H9 (cell line): ENCODE results near the gene DTHD1. TPM values are rescaled to one million over a fixed set of nuclear protein-coding genes. Genes with fewer than 3 reads are reported as not detected.
A peak's percentile ranks its signal among the peaks of the same experiment; 100 is the strongest.

Source experiments
- DNase-seq: peaks from one replicate; pipeline ENCODE4 v3.0.0-alpha.2; 2017
- H2AFZ ChIP-seq: one replicate; pipeline ENCODE4 v1.6.1; 2013; ENCODE audit warnings: mild to moderate bottlenecking, low read length, control low read depth, moderate library complexity
- H2AK5ac ChIP-seq: 2 replicates; pipeline ENCODE4 v1.6.1; 2013; ENCODE audit warnings: low read length, control low read depth, mixed read lengths; ENCODE audit not compliant: insufficient read length
- H2BK120ac ChIP-seq: one replicate; pipeline ENCODE4 v1.6.1; 2013; ENCODE audit warnings: low read depth, mild to moderate bottlenecking, low read length, control low read depth, inconsistent platforms; ENCODE audit not compliant: poor library complexity, severe bottlenecking
- H2BK12ac ChIP-seq: 2 replicates; pipeline ENCODE4 v1.6.1; 2013; ENCODE audit warnings: low read length, control low read depth, mixed read lengths, low read depth; ENCODE audit not compliant: insufficient read length
- H2BK15ac ChIP-seq: 2 replicates; pipeline ENCODE4 v1.6.1; 2013; ENCODE audit warnings: low read depth, low read length, control low read depth
- H2BK20ac ChIP-seq: one replicate; pipeline ENCODE4 v1.6.1; 2013; ENCODE audit warnings: low read depth, mild to moderate bottlenecking, low read length, control low read depth, inconsistent platforms; ENCODE audit not compliant: poor library complexity, severe bottlenecking
- H2BK5ac ChIP-seq: 2 replicates; pipeline ENCODE4 v1.6.1; 2013; ENCODE audit warnings: low read length, control low read depth, mixed read lengths; ENCODE audit not compliant: insufficient read length
- H3K14ac ChIP-seq: 2 replicates; pipeline ENCODE4 v1.6.1; 2013; ENCODE audit warnings: low read length, control low read depth; ENCODE audit not compliant: insufficient read depth
- H3K18ac ChIP-seq: 2 replicates; pipeline ENCODE4 v1.6.1; 2013; ENCODE audit warnings: low read depth, mild to moderate bottlenecking, mixed read lengths, low read length, control low read depth; ENCODE audit not compliant: insufficient read length
- H3K23ac ChIP-seq: 2 replicates; pipeline ENCODE4 v1.6.1; 2013; ENCODE audit warnings: low read length, control low read depth, mixed read lengths, low read depth; ENCODE audit not compliant: insufficient read length
- H3K23me2 ChIP-seq: 2 replicates; pipeline ENCODE4 v1.6.1; 2013; ENCODE audit warnings: low read depth, mild to moderate bottlenecking, mixed read lengths, low read length, control low read depth; ENCODE audit not compliant: insufficient read length, poor library complexity, severe bottlenecking
- H3K27ac ChIP-seq: 2 replicates; pipeline ENCODE4 v1.5.1; 2013; ENCODE audit warnings: low read length, control low read depth, mixed read lengths, low read depth; ENCODE audit not compliant: insufficient read length
- H3K27me3 ChIP-seq: 2 replicates; pipeline ENCODE4 v1.6.1; 2013; ENCODE audit warnings: low read length, control low read depth, inconsistent platforms; ENCODE audit not compliant: insufficient read depth
- H3K4ac ChIP-seq: 2 replicates; pipeline ENCODE4 v1.6.1; 2013; ENCODE audit warnings: low read depth, mild to moderate bottlenecking, control low read depth, inconsistent platforms, low read length, moderate library complexity
- H3K4me1 ChIP-seq: 2 replicates; pipeline ENCODE4 v1.6.1; 2013; ENCODE audit warnings: low read length, control low read depth, inconsistent platforms; ENCODE audit not compliant: insufficient read depth
- H3K4me2 ChIP-seq: 2 replicates; pipeline ENCODE4 v1.6.1; 2013; ENCODE audit warnings: low read length, control low read depth, mixed read lengths; ENCODE audit not compliant: insufficient read length, insufficient read depth
- H3K56ac ChIP-seq: 2 replicates; pipeline ENCODE4 v1.6.1; 2013; ENCODE audit warnings: low read depth, mild to moderate bottlenecking, mixed read lengths, low read length, control low read depth; ENCODE audit not compliant: insufficient read length
- H3K79me1 ChIP-seq: 2 replicates; pipeline ENCODE4 v1.6.1; 2013; ENCODE audit warnings: low read depth, mild to moderate bottlenecking, moderate library complexity, low read length, control low read depth, inconsistent platforms; ENCODE audit not compliant: insufficient read depth, poor library complexity, severe bottlenecking
- H3K79me2 ChIP-seq: 2 replicates; pipeline ENCODE4 v1.6.1; 2013; ENCODE audit warnings: low read length, control low read depth, inconsistent platforms; ENCODE audit not compliant: insufficient read depth
- H3K9ac ChIP-seq: 2 replicates; pipeline ENCODE4 v1.6.1; 2013; ENCODE audit warnings: low read length, control low read depth, mixed read lengths; ENCODE audit not compliant: insufficient read length; ENCODE audit errors: extremely low read depth
- H3K9me3 ChIP-seq: one replicate; pipeline ENCODE4 v1.6.1; 2013; ENCODE audit warnings: low read depth, low read length, inconsistent platforms; ENCODE audit not compliant: control insufficient read depth
- H3T11ph ChIP-seq: one replicate; pipeline ENCODE4 v1.6.1; 2013; ENCODE audit warnings: mild to moderate bottlenecking, low read length, control low read depth, inconsistent platforms
- H4K20me1 ChIP-seq: one replicate; pipeline ENCODE4 v1.6.1; 2013; ENCODE audit not compliant: control insufficient read depth, insufficient read length, insufficient read depth
- H4K5ac ChIP-seq: 2 replicates; pipeline ENCODE4 v1.6.1; 2013; ENCODE audit warnings: low read depth, mild to moderate bottlenecking, mixed read lengths, low read length, control low read depth; ENCODE audit not compliant: insufficient read length
- H4K8ac ChIP-seq: replicated peaks from 2 replicates; pipeline ENCODE4 v1.6.1; 2013; ENCODE audit warnings: low read length, control low read depth, mixed read lengths, low read depth; ENCODE audit not compliant: insufficient read length
- H4K91ac ChIP-seq: 2 replicates; pipeline ENCODE4 v1.6.1; 2013; ENCODE audit warnings: low read depth, mild to moderate bottlenecking, moderate library complexity, mixed read lengths, low read length, control low read depth; ENCODE audit not compliant: insufficient read length
- H3K27ac Mint-ChIP-seq, 3 experiments: 2 replicates in 2 of 3; 3 replicates in 1 of 3; pipeline ENCODE4 v1.8.0; 2020 to 2021; ENCODE audit warnings: mixed read lengths in 3 of 3, mild to moderate bottlenecking in 1 of 3, moderate library complexity in 1 of 3
- H3K27me3 Mint-ChIP-seq: 2 replicates; pipeline ENCODE4 v1.8.0; 2021; ENCODE audit warnings: low read depth, mild to moderate bottlenecking, moderate library complexity, mixed read lengths
- H3K36me3 Mint-ChIP-seq, 3 experiments: 2 replicates in 2 of 3; 3 replicates in 1 of 3; pipeline ENCODE4 v1.8.0; 2020 to 2021; ENCODE audit warnings: low read depth in 3 of 3, mixed read lengths in 3 of 3; ENCODE audit not compliant: insufficient read depth in 1 of 3
- H3K4me1 Mint-ChIP-seq, 2 experiments: 2 replicates each; pipeline ENCODE4 v1.8.0; 2020; ENCODE audit warnings: mixed read lengths in 2 of 2
- H3K4me3 Mint-ChIP-seq, 2 experiments: 2 replicates in 1 of 2; 3 replicates in 1 of 2; pipeline ENCODE4 v1.8.0; 2020 to 2021; ENCODE audit warnings: mild to moderate bottlenecking in 2 of 2, mixed read lengths in 2 of 2, moderate library complexity in 1 of 2
- H3K9me3 Mint-ChIP-seq, 2 experiments: 2 replicates in 1 of 2; 3 replicates in 1 of 2; pipeline ENCODE4 v1.8.0; 2020; ENCODE audit warnings: mild to moderate bottlenecking in 2 of 2, mixed read lengths in 2 of 2, moderate library complexity in 1 of 2
- total RNA-seq: library from RNA; stranded (reverse); gene quantifications from 2 replicates; pipeline ENCODE4 v1.2.1, GENCODE V29; 2021
- TF ChIP-seq, protein P1 (sequence below): fragments of 200-600 bp; sonication (generic); conservative IDR thresholded peaks from 3 replicates; pipeline ENCODE4 v1.8.0; 2021; ENCODE audit warnings: antibody characterized with exemption, mild to moderate bottlenecking

DTHD1 gene
- total RNA-seq, 1 experiment from 2014 or later, result not detected

DNA sequence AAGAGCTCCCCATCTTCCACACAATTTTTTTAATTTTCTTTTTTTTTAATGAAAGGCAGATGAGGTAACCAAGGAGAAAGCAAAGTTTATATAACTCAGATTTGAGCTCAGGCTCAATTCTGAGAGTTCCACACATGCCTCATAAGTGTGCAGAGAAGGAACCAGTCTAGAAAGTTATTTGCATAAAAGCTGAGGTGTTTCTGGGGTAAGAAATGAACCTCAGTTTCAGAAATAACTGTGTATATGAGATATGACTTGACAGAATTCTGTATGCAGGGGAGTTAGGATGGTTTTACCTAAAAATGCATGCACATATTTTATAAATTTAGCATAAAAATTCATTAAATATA lies 51.3 kb downstream of the DTHD1 start:
- Histone ChIP-seq H2BK120ac (no peak overlapping the region), H3K4ac (no peak overlapping the region), H3K9me3 (no peaks in the 10 kb centered on the region), H3K23ac (no peak overlapping the region), H4K20me1 (no peaks in the 10 kb centered on the region), H2BK5ac (no peak overlapping the region), H3K9ac (no peak overlapping the region), H3K79me2 (no peaks in the 10 kb centered on the region), H4K8ac (no peak overlapping the region), H3K4me1 (no peaks in the 10 kb centered on the region), H2BK15ac (no peak overlapping the region), H3T11ph (no peak overlapping the region), H4K91ac (no peak overlapping the region), H3K27me3 (no peaks in the 10 kb centered on the region), H3K23me2 (no peaks in the 10 kb centered on the region), H2BK12ac (no peak overlapping the region), H3K18ac (no peak overlapping the region), H3K14ac (no peak overlapping the region), H2AFZ (no peak overlapping the region), H3K56ac (no peak overlapping the region), H2AK5ac (no peak overlapping the region), H3K4me2 (no peak overlapping the region), H3K79me1 (no peaks in the 10 kb centered on the region), H2BK20ac (no peak overlapping the region), H4K5ac (no peak overlapping the region), H3K27ac (no peak overlapping the region)
- Mint-ChIP-seq H3K27me3 (no peaks in the 10 kb centered on the region), H3K4me1 (peaks cover 6% of the 10 kb centered on the region in 2 experiments), H3K36me3 (no peaks in the 10 kb centered on the region), H3K27ac (peak overlapping the region in 2 of 3 experiments; percentile 11 to 76; a peak in 1 of 7 replicates), H3K4me3 (no peak overlapping the region), H3K9me3 (no peaks in the 10 kb centered on the region)
- TF ChIP-seq, protein P1, sequence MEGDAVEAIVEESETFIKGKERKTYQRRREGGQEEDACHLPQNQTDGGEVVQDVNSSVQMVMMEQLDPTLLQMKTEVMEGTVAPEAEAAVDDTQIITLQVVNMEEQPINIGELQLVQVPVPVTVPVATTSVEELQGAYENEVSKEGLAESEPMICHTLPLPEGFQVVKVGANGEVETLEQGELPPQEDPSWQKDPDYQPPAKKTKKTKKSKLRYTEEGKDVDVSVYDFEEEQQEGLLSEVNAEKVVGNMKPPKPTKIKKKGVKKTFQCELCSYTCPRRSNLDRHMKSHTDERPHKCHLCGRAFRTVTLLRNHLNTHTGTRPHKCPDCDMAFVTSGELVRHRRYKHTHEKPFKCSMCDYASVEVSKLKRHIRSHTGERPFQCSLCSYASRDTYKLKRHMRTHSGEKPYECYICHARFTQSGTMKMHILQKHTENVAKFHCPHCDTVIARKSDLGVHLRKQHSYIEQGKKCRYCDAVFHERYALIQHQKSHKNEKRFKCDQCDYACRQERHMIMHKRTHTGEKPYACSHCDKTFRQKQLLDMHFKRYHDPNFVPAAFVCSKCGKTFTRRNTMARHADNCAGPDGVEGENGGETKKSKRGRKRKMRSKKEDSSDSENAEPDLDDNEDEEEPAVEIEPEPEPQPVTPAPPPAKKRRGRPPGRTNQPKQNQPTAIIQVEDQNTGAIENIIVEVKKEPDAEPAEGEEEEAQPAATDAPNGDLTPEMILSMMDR, result no peak
- no peak for DNase-seq
